K562 (cell line): ENCODE data around the gene APEX1. TPM values are rescaled to one million over a fixed set of nuclear protein-coding genes. Genes with fewer than 3 reads are reported as not detected.

ENCODE experiments used
- ARID1B ChIP-seq: fragments of 450-650 bp; IDR thresholded peaks from 2 replicates; pipeline ENCODE4 v1.6.1; 2016; ENCODE audit warnings: antibody characterized with exemption, mild to moderate bottlenecking, inconsistent platforms
- CCAR2 ChIP-seq: fragments of 200-400 bp; formaldehyde crosslinking; IDR thresholded peaks from 2 replicates; pipeline ENCODE4 v1.6.1; 2017; ENCODE audit warnings: mild to moderate bottlenecking, low read depth, low read length
- ILF3 ChIP-seq: fragments of 450-650 bp; IDR thresholded peaks from 2 replicates; pipeline ENCODE4 v1.6.1; 2018; ENCODE audit warnings: antibody characterized with exemption, mild to moderate bottlenecking, moderate library complexity, borderline replicate concordance
- MEIS2 ChIP-seq: fragments of 450-650 bp; IDR thresholded peaks from 2 replicates; pipeline ENCODE4 v1.6.1; 2014; ENCODE audit warnings: mild to moderate bottlenecking; ENCODE audit not compliant: partially characterized antibody
- NFE2 ChIP-seq: IDR thresholded peaks from 2 replicates; pipeline ENCODE4 v1.6.1; 2014; ENCODE audit warnings: antibody characterized with exemption, low read depth
- NFIC ChIP-seq: fragments of 450-650 bp; IDR thresholded peaks from 2 replicates; pipeline ENCODE4 v1.6.1; 2017; ENCODE audit warnings: mild to moderate bottlenecking, inconsistent platforms
- NR1H2 ChIP-seq: sonication (generic); formaldehyde crosslinking; IDR thresholded peaks from 2 replicates; pipeline ENCODE4 v1.4.0; 2020; ENCODE audit warnings: mild to moderate bottlenecking, missing genetic modification reagents
- POLR2AphosphoS5 ChIP-seq: IDR thresholded peaks from 2 replicates; pipeline ENCODE4 v1.6.1; 2011; ENCODE audit warnings: mild to moderate bottlenecking, low read depth, low read length, moderate library complexity; ENCODE audit not compliant: control insufficient read depth, insufficient read depth
- RBBP5 ChIP-seq: fragments of 200-600 bp; sonication (generic); IDR thresholded peaks from 2 replicates; pipeline ENCODE4 v1.6.1; 2012; ENCODE audit warnings: borderline replicate concordance, mild to moderate bottlenecking, low read length, control low read depth, inconsistent platforms; ENCODE audit not compliant: insufficient read depth, poor library complexity, severe bottlenecking
- RCOR1 ChIP-seq, 2 experiments: IDR thresholded peaks; 2 replicates each; pipeline ENCODE4 v1.6.1; 2012; ENCODE audit warnings: low read depth in 2 of 2, low read length in 2 of 2, borderline replicate concordance in 1 of 2, improper control_type of control experiment in 1 of 2
- SMARCA4 ChIP-seq: fragments of 450-650 bp; IDR thresholded peaks from 2 replicates; pipeline ENCODE4 v1.6.1; 2016
- STAT5A ChIP-seq: IDR thresholded peaks from 2 replicates; pipeline ENCODE4 v1.6.1; 2012; ENCODE audit warnings: low read length, inconsistent platforms, borderline replicate concordance
- TAL1 ChIP-seq: fragments of 450-650 bp; IDR thresholded peaks from 2 replicates; pipeline ENCODE4 v1.6.1; 2016; ENCODE audit warnings: mild to moderate bottlenecking
- TEAD4 ChIP-seq, 2 experiments: sonication (generic) in 1 of 2; formaldehyde crosslinking in 1 of 2; IDR thresholded peaks; 2 replicates each; pipeline versions ENCODE4 v1.6.1 to v1.8.0; 2012 to 2022; ENCODE audit warnings: borderline replicate concordance in 1 of 2, inconsistent platforms in 1 of 2, low read length in 1 of 2, mild to moderate bottlenecking in 1 of 2, missing genetic modification reagents in 1 of 2
- XRCC3 ChIP-seq: fragments of 450-650 bp; IDR thresholded peaks from 2 replicates; pipeline ENCODE4 v1.6.1; 2017; ENCODE audit warnings: mild to moderate bottlenecking, moderate library complexity
- XRCC4 ChIP-seq: IDR thresholded peaks from one replicate; pipeline ENCODE4 v1.6.1; 2011; ENCODE audit not compliant: insufficient read depth, insufficient read length; ENCODE audit errors: extremely low read depth
- ZNF282 ChIP-seq: sonication (generic); formaldehyde crosslinking; IDR thresholded peaks from 2 replicates; pipeline ENCODE4 v1.8.1; 2023; ENCODE audit warnings: missing genetic modification reagents
- polyA plus RNA-seq, 8 experiments: library from polyadenylated mRNA; depleted of rRNA in 4 of 8; stranded (reverse) in 5 of 8; unstranded in 3 of 8; fragments of >200 nt; fragmentation: Nextera tagmentation in 2 of 8; fragmentation: Illumina TruSeq in 1 of 8; extraction: Ambion mirVana in 2 of 8; extraction: Trizol in 1 of 8; gene quantifications; 2 replicates each; pipeline versions ENCODE4 v1.2.1 to v1.2.3, GENCODE V29; 2011 to 2014; ENCODE audit warnings: inconsistent platforms in 1 of 8, missing spikeins in 1 of 8
- total RNA-seq, 7 experiments: library from RNA; depleted of rRNA in 6 of 7; stranded (reverse); fragments of >200 nt in 6 of 7; fragmentation: Illumina TruSeq in 2 of 7; extraction: Trizol in 2 of 7; gene quantifications; 2 replicates each; pipeline versions ENCODE4 v1.2.1 to v1.2.3, GENCODE V29; 2011 to 2021; ENCODE audit warnings: low replicate concordance in 1 of 7
- TF ChIP-seq, protein P1 (sequence below): fragments of 250-450 bp; sonication (Bioruptor Pico); IDR thresholded peaks from 2 replicates; pipeline ENCODE4 v1.5.0; 2022; ENCODE audit warnings: mild to moderate bottlenecking
- TF ChIP-seq, protein P2 (sequence below): fragments of 450-650 bp; IDR thresholded peaks from 2 replicates; pipeline ENCODE4 v1.7.0; 2016; ENCODE audit warnings: borderline replicate concordance
- TF ChIP-seq, protein P3 (sequence below): sonication (generic); formaldehyde crosslinking; IDR thresholded peaks from 2 replicates; pipeline ENCODE4 v1.8.0; 2022; ENCODE audit warnings: mild to moderate bottlenecking, missing genetic modification reagents
- TF ChIP-seq, protein P4 (sequence below): sonication (generic); IDR thresholded peaks from 2 replicates; pipeline ENCODE4 v1.6.1; 2016
- TF ChIP-seq, protein P5 (sequence below): IDR thresholded peaks from 2 replicates; pipeline ENCODE4 v1.6.1; 2012; ENCODE audit warnings: low read depth, low read length, improper control_type of control experiment, borderline replicate concordance

APEX1 gene
- total and polyA plus RNA-seq, 9 of the 15 experiments (the other 6 are each of a cell fraction or from before 2014, with no cell fraction given): 50.2 to 274 (median 158) TPM

DNA sequence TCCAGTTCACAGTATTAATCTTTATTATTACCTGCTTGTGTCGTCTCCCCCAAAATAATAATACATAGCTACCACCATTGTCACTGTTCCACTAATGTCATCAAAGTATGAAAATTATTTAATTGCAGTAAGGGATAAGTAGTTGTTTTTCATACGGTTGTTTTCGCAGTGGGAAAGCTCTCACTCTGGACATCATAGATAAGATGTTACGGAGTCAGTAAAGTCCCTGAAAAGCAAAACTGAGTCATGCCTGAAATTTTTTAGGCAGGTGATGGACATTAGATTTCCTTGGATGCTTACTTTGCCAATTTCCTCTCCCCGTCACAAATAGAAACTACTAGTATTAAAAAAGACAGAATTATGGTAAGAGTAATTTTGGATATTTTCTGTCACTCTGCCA, 27.4 kb downstream of the APEX1 start (continued):
- TF ChIP-seq, protein P1, sequence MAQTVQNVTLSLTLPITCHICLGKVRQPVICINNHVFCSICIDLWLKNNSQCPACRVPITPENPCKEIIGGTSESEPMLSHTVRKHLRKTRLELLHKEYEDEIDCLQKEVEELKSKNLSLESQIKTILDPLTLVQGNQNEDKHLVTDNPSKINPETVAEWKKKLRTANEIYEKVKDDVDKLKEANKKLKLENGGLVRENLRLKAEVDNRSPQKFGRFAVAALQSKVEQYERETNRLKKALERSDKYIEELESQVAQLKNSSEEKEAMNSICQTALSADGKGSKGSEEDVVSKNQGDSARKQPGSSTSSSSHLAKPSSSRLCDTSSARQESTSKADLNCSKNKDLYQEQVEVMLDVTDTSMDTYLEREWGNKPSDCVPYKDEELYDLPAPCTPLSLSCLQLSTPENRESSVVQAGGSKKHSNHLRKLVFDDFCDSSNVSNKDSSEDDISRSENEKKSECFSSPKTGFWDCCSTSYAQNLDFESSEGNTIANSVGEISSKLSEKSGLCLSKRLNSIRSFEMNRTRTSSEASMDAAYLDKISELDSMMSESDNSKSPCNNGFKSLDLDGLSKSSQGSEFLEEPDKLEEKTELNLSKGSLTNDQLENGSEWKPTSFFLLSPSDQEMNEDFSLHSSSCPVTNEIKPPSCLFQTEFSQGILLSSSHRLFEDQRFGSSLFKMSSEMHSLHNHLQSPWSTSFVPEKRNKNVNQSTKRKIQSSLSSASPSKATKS (CRISPR knock-in tag): no peak
- TF ChIP-seq SMARCA4 (peak; percentile 92), XRCC4 (no peak), TEAD4 (IDR thresholded peaks at IDR 0.05; ENCODE audit: low read length) (peak; percentile 83), TEAD4 (CRISPR knock-in tag; IDR thresholded peaks at IDR 0.05; ENCODE audit: borderline replicate concordance) (no peak), ARID1B (peak; percentile 90), NR1H2 (CRISPR knock-in tag) (no peak), ZNF282 (CRISPR knock-in tag) (no peak), RBBP5 (no peak), CCAR2 (no peak), ILF3 (no peak), POLR2AphosphoS5 (0 out of 2 replicates have a peak, but pooled peaks have one; percentile 22), NFE2 (peak; percentile 65), MEIS2 (peak; percentile 35), TAL1 (peak; percentile 80), XRCC3 (no peak), STAT5A (peak; percentile 49; the same call in 1 of the 2 replicates), RCOR1 (IDR thresholded peaks at IDR 0.05; ENCODE audit: borderline replicate concordance in 1 of 2, low read depth in 2 of 2, low read length in 2 of 2) (peak in 1 of 2 experiments; percentile 54; a peak in 1 of 4 replicates), NFIC (peak; percentile 28; the same call in 1 of the 2 replicates)
- TF ChIP-seq, protein P2, sequence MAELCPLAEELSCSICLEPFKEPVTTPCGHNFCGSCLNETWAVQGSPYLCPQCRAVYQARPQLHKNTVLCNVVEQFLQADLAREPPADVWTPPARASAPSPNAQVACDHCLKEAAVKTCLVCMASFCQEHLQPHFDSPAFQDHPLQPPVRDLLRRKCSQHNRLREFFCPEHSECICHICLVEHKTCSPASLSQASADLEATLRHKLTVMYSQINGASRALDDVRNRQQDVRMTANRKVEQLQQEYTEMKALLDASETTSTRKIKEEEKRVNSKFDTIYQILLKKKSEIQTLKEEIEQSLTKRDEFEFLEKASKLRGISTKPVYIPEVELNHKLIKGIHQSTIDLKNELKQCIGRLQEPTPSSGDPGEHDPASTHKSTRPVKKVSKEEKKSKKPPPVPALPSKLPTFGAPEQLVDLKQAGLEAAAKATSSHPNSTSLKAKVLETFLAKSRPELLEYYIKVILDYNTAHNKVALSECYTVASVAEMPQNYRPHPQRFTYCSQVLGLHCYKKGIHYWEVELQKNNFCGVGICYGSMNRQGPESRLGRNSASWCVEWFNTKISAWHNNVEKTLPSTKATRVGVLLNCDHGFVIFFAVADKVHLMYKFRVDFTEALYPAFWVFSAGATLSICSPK: no peak
- TF ChIP-seq, protein P3, sequence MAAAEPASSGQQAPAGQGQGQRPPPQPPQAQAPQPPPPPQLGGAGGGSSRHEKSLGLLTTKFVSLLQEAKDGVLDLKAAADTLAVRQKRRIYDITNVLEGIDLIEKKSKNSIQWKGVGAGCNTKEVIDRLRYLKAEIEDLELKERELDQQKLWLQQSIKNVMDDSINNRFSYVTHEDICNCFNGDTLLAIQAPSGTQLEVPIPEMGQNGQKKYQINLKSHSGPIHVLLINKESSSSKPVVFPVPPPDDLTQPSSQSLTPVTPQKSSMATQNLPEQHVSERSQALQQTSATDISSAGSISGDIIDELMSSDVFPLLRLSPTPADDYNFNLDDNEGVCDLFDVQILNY (CRISPR knock-in tag): no peak
- TF ChIP-seq, protein P4, sequence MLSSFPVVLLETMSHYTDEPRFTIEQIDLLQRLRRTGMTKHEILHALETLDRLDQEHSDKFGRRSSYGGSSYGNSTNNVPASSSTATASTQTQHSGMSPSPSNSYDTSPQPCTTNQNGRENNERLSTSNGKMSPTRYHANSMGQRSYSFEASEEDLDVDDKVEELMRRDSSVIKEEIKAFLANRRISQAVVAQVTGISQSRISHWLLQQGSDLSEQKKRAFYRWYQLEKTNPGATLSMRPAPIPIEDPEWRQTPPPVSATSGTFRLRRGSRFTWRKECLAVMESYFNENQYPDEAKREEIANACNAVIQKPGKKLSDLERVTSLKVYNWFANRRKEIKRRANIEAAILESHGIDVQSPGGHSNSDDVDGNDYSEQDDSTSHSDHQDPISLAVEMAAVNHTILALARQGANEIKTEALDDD: peak; percentile 14; the same call in 1 of the 2 replicates
- TF ChIP-seq, protein P5, sequence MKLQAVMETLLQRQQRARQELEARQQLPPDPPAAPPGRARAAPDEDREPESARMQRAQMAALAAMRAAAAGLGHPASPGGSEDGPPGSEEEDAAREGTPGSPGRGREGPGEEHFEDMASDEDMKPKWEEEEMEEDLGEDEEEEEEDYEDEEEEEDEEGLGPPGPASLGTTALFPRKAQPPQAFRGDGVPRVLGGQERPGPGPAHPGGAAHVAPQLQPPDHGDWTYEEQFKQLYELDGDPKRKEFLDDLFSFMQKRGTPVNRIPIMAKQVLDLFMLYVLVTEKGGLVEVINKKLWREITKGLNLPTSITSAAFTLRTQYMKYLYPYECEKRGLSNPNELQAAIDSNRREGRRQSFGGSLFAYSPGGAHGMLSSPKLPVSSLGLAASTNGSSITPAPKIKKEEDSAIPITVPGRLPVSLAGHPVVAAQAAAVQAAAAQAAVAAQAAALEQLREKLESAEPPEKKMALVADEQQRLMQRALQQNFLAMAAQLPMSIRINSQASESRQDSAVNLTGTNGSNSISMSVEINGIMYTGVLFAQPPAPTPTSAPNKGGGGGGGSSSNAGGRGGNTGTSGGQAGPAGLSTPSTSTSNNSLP: peak; percentile 33; the same call in 1 of the 2 replicates
